Colon (tissue), 2 donors: ENCODE measurements around the gene ATP8B4.
"Not testable (repeated sequence)": the region's sequence is repeated elsewhere in the genome, so short reads cannot be mapped to it uniquely, and the experiment has no call there.

ENCODE experiments used
- FAIRE-seq: peaks from 2 replicates; lab custom pipeline; 2012; peaks lifted over from hg19 to GRCh38; lab: Jason Lieb, UNC
- donor health status: control.
- donor health status: control.

Gene ATP8B4

GRCh38 chr15:50017522-50017921 is 101.5 kb downstream of the ATP8B4 start:
- no peak for FAIRE-seq

- no peak for FAIRE-seq
These were observed 102.1 kb downstream of the ATP8B4 start for GRCh38 chr15:50016951-50017350.

- FAIRE-seq, result no peak
These were observed 106.2 kb downstream of the ATP8B4 start for GRCh38 chr15:50012790-50013189.

- no peak for FAIRE-seq
These were observed 109.4 kb downstream of the ATP8B4 start for GRCh38 chr15:50009634-50010033.

- no peak for FAIRE-seq
These were observed 115.2 kb downstream of the ATP8B4 start for GRCh38 chr15:50003786-50004334.

GRCh38 chr15:49991587-49991986 is 127.4 kb downstream of the ATP8B4 start:
- FAIRE-seq, result no peak

- FAIRE-seq, result no peak
These were observed 128.0 kb downstream of the ATP8B4 start for GRCh38 chr15:49990835-49991545.

GRCh38 chr15:49989498-49989897 is 129.5 kb downstream of the ATP8B4 start:
- FAIRE-seq, result no peak

- FAIRE-seq, result no peak
These were observed 130.3 kb downstream of the ATP8B4 start for GRCh38 chr15:49988766-49989165.

- FAIRE-seq, result no peak
These were observed 131.1 kb downstream of the ATP8B4 start for GRCh38 chr15:49987896-49988295.

- no peak for FAIRE-seq
These were observed 131.7 kb downstream of the ATP8B4 start for GRCh38 chr15:49987198-49987785.

GRCh38 chr15:49986326-49986725 is 132.7 kb downstream of the ATP8B4 start:
- FAIRE-seq, result no peak

- no peak for FAIRE-seq
These were observed 133.6 kb downstream of the ATP8B4 start for GRCh38 chr15:49985463-49985862.

GRCh38 chr15:49984436-49984835 is 134.6 kb downstream of the ATP8B4 start:
- no peak for FAIRE-seq

- no peak for FAIRE-seq
These were observed 136.4 kb downstream of the ATP8B4 start for GRCh38 chr15:49982584-49982983.

- no peak for FAIRE-seq
These were observed 139.2 kb downstream of the ATP8B4 start for GRCh38 chr15:49979705-49980382.

GRCh38 chr15:49978121-49978520 is 140.9 kb downstream of the ATP8B4 start:
- FAIRE-seq, result no peak

- FAIRE-seq, result no peak
These were observed 141.7 kb downstream of the ATP8B4 start for GRCh38 chr15:49977306-49977705.

- no peak for FAIRE-seq
These were observed 154.5 kb downstream of the ATP8B4 start for GRCh38 chr15:49964551-49964950.

- FAIRE-seq, result no peak
These were observed 155.0 kb downstream of the ATP8B4 start for GRCh38 chr15:49964061-49964460.

GRCh38 chr15:49963033-49963772 is 155.8 kb downstream of the ATP8B4 start:
- FAIRE-seq, result not testable (repeated sequence)

- FAIRE-seq, result peak; percentile 24
These were observed 156.9 kb downstream of the ATP8B4 start for GRCh38 chr15:49962044-49962602.
